Upper lobe of left lung (tissue), 4 donors: ENCODE results near the gene DDX27.

ENCODE experiments used
- CTCF ChIP-seq, 6 experiments: fragments of 450-650 bp in 4 of 6; fragments of 200-600 bp in 2 of 6; sonication (generic) in 2 of 6; IDR thresholded peaks; one replicate each; pipeline ENCODE4 v1.5.1; 2016 to 2019; ENCODE audit warnings: antibody characterized with exemption in 6 of 6
- POLR2A ChIP-seq, 4 donors: fragments of 450-650 bp; IDR thresholded peaks; one replicate each; pipeline ENCODE4 v1.5.1; 2016 to 2017; ENCODE audit warnings: antibody characterized with exemption in 4 of 4, mild to moderate bottlenecking in 2 of 4

DNA sequence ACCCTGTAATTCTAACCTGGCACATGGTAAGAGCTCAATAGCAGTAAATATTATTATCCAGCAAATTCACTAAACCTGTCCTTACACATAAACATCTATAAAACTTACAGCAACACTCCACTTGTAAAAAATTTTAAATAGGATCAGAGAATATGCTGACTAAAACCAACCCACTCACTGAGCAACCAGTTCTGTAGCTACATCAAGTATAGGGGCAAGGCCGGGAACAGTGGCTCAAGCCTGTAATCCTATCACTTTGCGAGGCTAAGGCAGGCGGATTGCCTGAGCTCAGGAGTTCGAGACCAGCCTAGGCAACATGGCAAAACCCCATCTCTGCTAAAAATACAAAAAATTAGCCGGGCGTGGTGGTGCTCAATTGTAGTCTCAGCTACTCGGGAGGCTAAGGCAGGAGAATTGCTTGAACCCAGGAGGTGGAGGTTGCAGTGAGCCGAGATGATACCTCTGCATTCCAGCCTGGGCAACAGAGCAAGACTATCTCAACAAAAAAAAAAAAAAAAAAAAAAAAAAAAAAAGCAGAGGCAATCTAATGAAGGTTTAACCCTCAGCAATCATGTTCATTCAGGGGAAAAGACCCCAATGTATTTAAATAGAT, 37.8 kb upstream of the DDX27 start:
- no peak for TF ChIP-seq CTCF (IDR thresholded peaks at IDR 0.05)
- TF ChIP-seq POLR2A (IDR thresholded peaks at IDR 0.05), result no peak
